Sigmoid colon (tissue), 7 donors: ENCODE measurements around the gene SUSD1. TPM values are rescaled to one million over a fixed set of nuclear protein-coding genes. Genes with fewer than 3 reads are reported as not detected.
A peak's percentile ranks its signal among the peaks of the same experiment; 100 is the strongest.

ENCODE experiments used
- DNase-seq: peaks from one replicate; pipeline ENCODE4 v3.0.0-alpha.2; 2019
- H3K27ac ChIP-seq, 4 donors: fragments of 200-600 bp; sonication (generic); one replicate each; pipeline ENCODE4 v1.5.1; 2016 to 2019; ENCODE audit warnings: mild to moderate bottlenecking in 1 of 4
- H3K27me3 ChIP-seq, 3 donors: fragments of 200-600 bp; sonication (generic); one replicate each; pipeline ENCODE4 v1.5.1; 2019; ENCODE audit warnings: mild to moderate bottlenecking in 1 of 3
- H3K36me3 ChIP-seq, 4 donors: fragments of 200-600 bp; sonication (generic); one replicate each; pipeline ENCODE4 v1.5.1; 2016 to 2019
- H3K4me1 ChIP-seq, 4 donors: fragments of 200-600 bp; sonication (generic); one replicate each; pipeline ENCODE4 v1.5.1; 2017 to 2019
- H3K4me3 ChIP-seq, 4 donors: fragments of 200-600 bp; sonication (generic); one replicate each; pipeline ENCODE4 v1.5.1; 2017 to 2019; ENCODE audit warnings: mild to moderate bottlenecking in 2 of 4, moderate library complexity in 1 of 4
- H3K9me3 ChIP-seq, 4 donors: fragments of 200-600 bp in 3 of 4; sonication (generic) in 3 of 4; one replicate each; pipeline versions ENCODE4 v1.5.1 to v1.6.1; 2013 to 2019
- EP300 ChIP-seq, 4 donors: sonication (generic); formaldehyde crosslinking; IDR thresholded peaks; one replicate each; pipeline ENCODE4 v1.6.1; 2017; ENCODE audit warnings: antibody characterized with exemption in 4 of 4
- POLR2A ChIP-seq, 2 donors: fragments of 450-650 bp; IDR thresholded peaks; one replicate each; pipeline ENCODE4 v1.6.1; 2016; ENCODE audit warnings: antibody characterized with exemption in 2 of 2, mild to moderate bottlenecking in 2 of 2, moderate library complexity in 2 of 2
- POLR2AphosphoS5 ChIP-seq, 4 donors: sonication (generic); formaldehyde crosslinking; IDR thresholded peaks; one replicate each; pipeline ENCODE4 v1.6.1; 2017; ENCODE audit warnings: antibody characterized with exemption in 4 of 4
- WGBS, 2 donors: extraction: QIAGEN DNeasy Blood & Tissue Kit; methylation state at CpG; one replicate each; pipeline ENCODE4 v1.1.7; 2013; 5-methylcytosine and 5-hydroxymethylcytosine counted together
- intact Hi-C: fragments of 100-400 bp; cut with DNase I; formaldehyde crosslinking; loops from one replicate; pipeline ENCODE4 v1.15.1; 2023
- polyA plus RNA-seq, 3 donors: library from polyadenylated mRNA; stranded (reverse); fragments of 200-250 nt; gene quantifications; one replicate each; pipeline ENCODE4 v1.2.3, GENCODE V29; 2013
- total RNA-seq, 4 donors: library from RNA; depleted of rRNA; stranded (reverse); fragments of >200 nt; gene quantifications; one replicate each; pipeline ENCODE4 v1.1.0, GENCODE V29; 2016
- TF ChIP-seq, protein P1 (sequence below), 4 experiments: fragments of 450-650 bp in 3 of 4; fragments of 200-600 bp in 1 of 4; IDR thresholded peaks; one replicate each; pipeline ENCODE4 v1.5.1; 2016 to 2019; ENCODE audit warnings: antibody characterized with exemption in 4 of 4, mild to moderate bottlenecking in 3 of 4, moderate library complexity in 2 of 4
- donor health status: healthy with polysubstance abuse.
- donor health status: Bipolar disorder and iron deficiency.
- donor health status: healthy.

SUSD1 gene
- total and polyA plus RNA-seq, 7 donors = 1.8 to 10.7 (median 4.7) TPM

GRCh38 chr9:112029921-112030444 is 145.1 kb downstream of the SUSD1 start:
- Histone ChIP-seq H3K4me3 (no peak overlapping the region), H3K4me1 (peaks cover 0 to 12% (median 8%) of the 10 kb centered on the region in 4 donors), H3K27me3 (no peaks in the 10 kb centered on the region), H3K27ac (no peak overlapping the region), H3K9me3 (no peaks in the 10 kb centered on the region), H3K36me3 (no peaks in the 10 kb centered on the region)
- no peak for DNase-seq
- TF ChIP-seq, protein P1, sequence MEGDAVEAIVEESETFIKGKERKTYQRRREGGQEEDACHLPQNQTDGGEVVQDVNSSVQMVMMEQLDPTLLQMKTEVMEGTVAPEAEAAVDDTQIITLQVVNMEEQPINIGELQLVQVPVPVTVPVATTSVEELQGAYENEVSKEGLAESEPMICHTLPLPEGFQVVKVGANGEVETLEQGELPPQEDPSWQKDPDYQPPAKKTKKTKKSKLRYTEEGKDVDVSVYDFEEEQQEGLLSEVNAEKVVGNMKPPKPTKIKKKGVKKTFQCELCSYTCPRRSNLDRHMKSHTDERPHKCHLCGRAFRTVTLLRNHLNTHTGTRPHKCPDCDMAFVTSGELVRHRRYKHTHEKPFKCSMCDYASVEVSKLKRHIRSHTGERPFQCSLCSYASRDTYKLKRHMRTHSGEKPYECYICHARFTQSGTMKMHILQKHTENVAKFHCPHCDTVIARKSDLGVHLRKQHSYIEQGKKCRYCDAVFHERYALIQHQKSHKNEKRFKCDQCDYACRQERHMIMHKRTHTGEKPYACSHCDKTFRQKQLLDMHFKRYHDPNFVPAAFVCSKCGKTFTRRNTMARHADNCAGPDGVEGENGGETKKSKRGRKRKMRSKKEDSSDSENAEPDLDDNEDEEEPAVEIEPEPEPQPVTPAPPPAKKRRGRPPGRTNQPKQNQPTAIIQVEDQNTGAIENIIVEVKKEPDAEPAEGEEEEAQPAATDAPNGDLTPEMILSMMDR (IDR thresholded peaks at IDR 0.05) = no peak
- TF ChIP-seq POLR2A (IDR thresholded peaks at IDR 0.05) (no peak), POLR2AphosphoS5 (IDR thresholded peaks at IDR 0.05) (no peak), EP300 (IDR thresholded peaks at IDR 0.05) (no peak)
- intact Hi-C loops = loop anchor here (10.0 kb wide), 1 partner anchor 65 kb away; no protein-coding TSS in a partner anchor
- WGBS, 2 donors = 38 to 45% methylated on average over 3 of the region's 3 CpGs

- 73 to 82% methylated on average over 13 of the region's 13 CpGs for WGBS, 2 donors
- Histone ChIP-seq H3K4me3 (no peak overlapping the region), H3K4me1 (peaks cover 0 to 12% (median 8%) of the 10 kb centered on the region in 4 donors), H3K36me3 (no peaks in the 10 kb centered on the region), H3K27me3 (no peaks in the 10 kb centered on the region), H3K27ac (no peak overlapping the region), H3K9me3 (no peaks in the 10 kb centered on the region)
- DNase-seq = no peak
- TF ChIP-seq POLR2AphosphoS5 (IDR thresholded peaks at IDR 0.05) (no peak), POLR2A (IDR thresholded peaks at IDR 0.05) (no peak), EP300 (IDR thresholded peaks at IDR 0.05) (no peak)
- TF ChIP-seq, protein P1 (IDR thresholded peaks at IDR 0.05) = no peak
- intact Hi-C loops = no loop called here
These were observed 146.6 kb downstream of the SUSD1 start for GRCh38 chr9:112028242-112029221.

GRCh38 chr9:112025850-112026249 is 149.2 kb downstream of the SUSD1 start:
- H3K27me3 ChIP-seq = no peaks in the 10 kb centered on the region
- H3K9me3 ChIP-seq = no peaks in the 10 kb centered on the region
- intact Hi-C loops = no loop called here
- 94 to 95% methylated on average over 3 of the region's 3 CpGs for WGBS, 2 donors
- H3K36me3 ChIP-seq = no peaks in the 10 kb centered on the region
- no peak overlapping the region for H3K27ac ChIP-seq
- peaks cover 0 to 25% (median 16%) of the 10 kb centered on the region in 4 donors for H3K4me1 ChIP-seq
- no peak for DNase-seq
- H3K4me3 ChIP-seq = no peak overlapping the region
- TF ChIP-seq EP300 (IDR thresholded peaks at IDR 0.05) (no peak), POLR2A (IDR thresholded peaks at IDR 0.05) (no peak), POLR2AphosphoS5 (IDR thresholded peaks at IDR 0.05) (no peak)
- TF ChIP-seq, protein P1 (IDR thresholded peaks at IDR 0.05) = no peak

DNA sequence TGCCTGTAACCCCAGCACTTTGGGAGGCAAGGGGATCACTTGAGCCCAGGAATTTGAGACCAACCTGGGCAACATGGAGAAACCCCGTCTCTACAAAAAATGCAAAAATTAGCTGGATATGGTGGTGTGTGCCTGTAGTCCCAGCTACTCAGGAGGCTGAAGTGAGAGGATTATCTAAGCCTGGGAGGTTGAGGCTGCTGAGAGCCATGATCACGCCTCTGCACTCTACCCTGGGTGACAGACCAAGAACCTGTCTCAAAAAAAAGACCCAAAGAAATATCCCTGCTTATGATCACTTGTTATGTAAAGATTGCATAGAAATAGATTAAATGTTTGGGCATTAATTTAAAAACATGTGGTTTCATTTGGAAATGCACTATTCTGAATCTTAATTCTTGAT is 153.4 kb downstream of the SUSD1 start:
- intact Hi-C loops = loop anchor here (5.0 kb wide), 1 partner anchor 259 kb away; no protein-coding TSS in a partner anchor
- no peak overlapping the region for H3K4me3 ChIP-seq
- peak overlapping the region in 2 of 4 donors; percentile 26 to 40 for H3K27ac ChIP-seq
- H3K9me3 ChIP-seq = no peaks in the 10 kb centered on the region
- H3K36me3 ChIP-seq = no peaks in the 10 kb centered on the region
- TF ChIP-seq, protein P1 (IDR thresholded peaks at IDR 0.05) = no peak
- TF ChIP-seq POLR2AphosphoS5 (IDR thresholded peaks at IDR 0.05) = no peak
- TF ChIP-seq EP300 (IDR thresholded peaks at IDR 0.05) = no peak
- no peak for TF ChIP-seq POLR2A (IDR thresholded peaks at IDR 0.05)
- H3K27me3 ChIP-seq = no peaks in the 10 kb centered on the region
- 95 to 96% methylated on average over 2 of the region's 2 CpGs for WGBS, 2 donors
- peaks cover 0 to 24% (median 9%) of the 10 kb centered on the region in 4 donors for H3K4me1 ChIP-seq
- no peak for DNase-seq
